Effector CD4-positive, alpha-beta T cell (primary cell): ENCODE measurements around the gene CNKSR1.
"Not testable (repeated sequence)": the region's sequence is repeated elsewhere in the genome, so short reads cannot be mapped to it uniquely, and the experiment has no call there.

ENCODE experiments used
- DNase-seq: peaks from one replicate; pipeline ENCODE4 v3.0.0-alpha.2; 2020

CNKSR1 gene

DNA sequence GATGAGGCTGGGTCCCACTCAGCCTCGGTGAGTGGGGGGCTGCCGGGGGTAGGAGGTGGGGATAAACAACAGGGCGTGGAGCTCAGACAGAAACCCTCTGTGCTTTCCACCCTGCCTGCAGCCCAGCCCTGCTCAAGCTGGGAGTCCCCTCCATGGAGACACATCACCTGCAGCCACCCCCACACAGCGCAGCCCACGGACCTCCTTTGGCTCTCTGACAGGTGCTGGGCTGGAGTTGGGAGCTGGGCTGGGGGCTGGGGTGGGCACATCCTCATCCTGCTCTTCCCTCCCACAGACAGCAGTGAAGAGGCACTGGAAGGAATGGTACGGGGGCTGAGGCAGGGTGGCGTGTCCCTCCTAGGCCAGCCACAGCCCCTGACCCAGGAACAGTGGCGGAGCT is 11.2 kb downstream of the CNKSR1 start:
- no peak for DNase-seq

DNA sequence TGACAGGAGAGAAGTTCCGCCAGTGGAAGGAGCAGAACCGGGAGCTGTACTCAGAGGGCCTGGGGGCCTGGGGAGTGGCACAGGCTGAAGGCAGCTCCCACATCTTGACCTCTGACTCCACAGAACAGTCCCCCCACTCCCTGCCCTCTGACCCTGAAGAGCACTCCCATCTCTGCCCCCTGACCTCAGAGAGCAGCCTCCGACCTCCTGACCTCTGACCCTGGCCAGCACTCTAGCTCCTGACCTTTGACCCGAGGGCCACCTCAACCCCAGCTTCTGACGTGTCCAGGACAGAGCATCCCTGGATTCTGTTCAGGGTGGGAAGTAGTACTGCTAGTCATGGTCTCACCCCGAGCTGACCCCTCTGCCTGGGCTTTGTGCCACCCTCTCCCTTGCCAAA is 12.0 kb downstream of the CNKSR1 start:
- no peak for DNase-seq

GRCh38 chr1:26189751-26190275 is 12.5 kb downstream of the CNKSR1 start:
- DNase-seq = no peak

GRCh38 chr1:26190373-26190987 is 13.2 kb downstream of the CNKSR1 start, which contains the start of gene CATSPER4:
CATSPER4 (plus strand) TSS chr1:26190602; CDS start chr1:26190628, 26 bp downstream.
- DNase-seq = no peak

DNA sequence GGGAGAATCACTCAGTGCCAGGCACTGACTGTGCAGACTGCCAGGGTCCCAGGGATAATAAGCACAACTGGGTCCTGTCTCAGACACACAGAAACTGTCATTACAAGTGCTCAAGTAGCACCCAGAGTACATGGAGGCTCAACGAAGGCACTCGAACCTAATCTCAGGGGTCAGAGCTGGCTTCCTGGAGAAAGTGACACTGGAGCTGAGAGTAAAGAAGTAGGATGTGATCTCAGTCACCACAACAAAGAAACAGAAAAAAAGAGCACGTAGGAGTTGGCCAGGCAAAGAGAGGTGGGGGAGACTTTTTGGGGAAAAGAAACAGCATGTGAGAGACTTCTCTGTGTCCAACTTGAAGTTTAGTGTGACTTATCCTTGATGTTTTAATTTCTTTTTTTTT is 14.4 kb downstream of the CNKSR1 start:
- DNase-seq = no peak

DNA sequence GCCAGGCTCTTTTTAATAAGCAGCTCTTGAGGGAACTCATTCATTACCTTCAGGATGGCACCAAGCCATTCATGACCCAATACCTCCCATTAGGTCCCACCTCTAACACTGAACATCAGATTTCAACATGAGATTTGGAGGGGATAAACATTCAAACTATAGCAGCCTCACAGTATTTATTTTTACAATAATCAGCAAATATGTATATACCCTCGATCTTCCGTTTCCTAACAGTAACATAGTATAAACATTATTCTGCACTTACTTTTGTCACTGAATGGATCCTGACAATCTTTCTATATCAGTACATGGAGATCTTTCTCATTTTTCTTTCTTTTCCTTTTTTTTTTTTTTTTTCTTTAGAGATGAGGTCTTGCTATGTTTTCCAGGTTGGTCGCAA is 18.5 kb downstream of the CNKSR1 start:
- no peak for DNase-seq

DNA sequence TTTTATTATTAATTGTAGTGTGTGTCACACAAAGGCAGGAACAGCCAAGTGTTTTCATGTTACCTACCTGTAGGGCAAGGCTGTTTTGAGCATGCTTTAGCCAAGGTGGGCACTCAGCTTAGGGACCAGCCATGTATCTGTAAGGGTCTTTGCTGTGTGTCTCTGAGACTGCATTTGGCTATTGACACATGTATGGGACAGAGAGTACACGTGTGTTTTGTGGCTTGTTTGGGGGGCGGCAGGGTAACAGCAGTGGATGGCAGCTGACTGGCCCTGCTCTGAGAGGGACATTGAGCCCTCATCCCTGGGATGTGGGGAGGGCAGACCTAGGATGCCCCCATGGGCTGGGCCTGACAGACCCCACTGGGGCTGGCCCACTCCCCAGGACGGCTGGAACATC is 20.0 kb downstream of the CNKSR1 start:
- DNase-seq = no peak

DNA sequence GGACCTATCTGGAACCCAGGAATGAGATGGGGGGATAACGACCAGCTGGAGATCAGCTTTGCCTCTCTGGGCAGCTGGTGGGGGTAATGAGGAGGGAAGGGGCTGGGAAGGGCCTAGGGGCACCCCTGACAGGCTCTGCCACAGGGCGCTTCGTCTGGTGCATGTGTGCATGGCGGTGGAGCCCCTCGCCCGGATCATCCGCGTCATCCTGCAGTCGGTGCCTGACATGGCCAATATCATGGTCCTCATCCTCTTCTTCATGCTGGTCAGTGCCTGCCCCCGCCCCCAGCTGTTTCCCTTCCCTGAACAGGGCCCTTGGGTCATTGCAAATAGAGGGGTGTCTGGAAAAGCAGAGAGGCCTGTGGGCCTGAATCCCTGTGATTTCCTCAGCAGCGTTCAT is 20.5 kb downstream of the CNKSR1 start:
- DNase-seq = no peak

- DNase-seq = no peak
These were observed 23.1 kb downstream of the CNKSR1 start for GRCh38 chr1:26200413-26200812.

GRCh38 chr1:26203642-26204318 is 26.5 kb downstream of the CNKSR1 start:
- no peak for DNase-seq

- no peak for DNase-seq
These were observed 33.0 kb downstream of the CNKSR1 start for GRCh38 chr1:26210147-26210870.

GRCh38 chr1:26212726-26213125 is 35.4 kb downstream of the CNKSR1 start:
- no peak for DNase-seq

GRCh38 chr1:26213335-26213905 is 36.1 kb downstream of the CNKSR1 start:
- DNase-seq = no peak

DNA sequence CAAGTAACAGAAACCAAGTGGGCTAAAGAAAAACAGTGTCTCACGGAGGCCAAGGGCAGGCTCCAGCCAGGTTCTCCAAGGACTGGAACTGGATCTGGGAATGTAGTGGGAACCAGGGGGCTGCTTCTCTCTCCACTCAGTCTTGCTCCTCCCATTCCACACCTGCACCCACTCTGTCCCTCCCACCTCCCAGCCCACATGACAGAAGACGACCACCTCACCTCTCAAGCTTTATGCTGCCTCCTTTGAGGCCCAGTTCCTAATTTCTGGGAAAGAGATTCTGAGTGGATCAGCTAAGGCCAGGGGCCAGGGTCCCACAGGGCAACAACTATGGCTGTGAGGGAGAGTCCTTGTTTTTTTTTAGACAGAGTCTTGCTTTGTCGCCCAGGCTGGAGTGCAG is 38.0 kb downstream of the CNKSR1 start:
- no peak for DNase-seq

DNA sequence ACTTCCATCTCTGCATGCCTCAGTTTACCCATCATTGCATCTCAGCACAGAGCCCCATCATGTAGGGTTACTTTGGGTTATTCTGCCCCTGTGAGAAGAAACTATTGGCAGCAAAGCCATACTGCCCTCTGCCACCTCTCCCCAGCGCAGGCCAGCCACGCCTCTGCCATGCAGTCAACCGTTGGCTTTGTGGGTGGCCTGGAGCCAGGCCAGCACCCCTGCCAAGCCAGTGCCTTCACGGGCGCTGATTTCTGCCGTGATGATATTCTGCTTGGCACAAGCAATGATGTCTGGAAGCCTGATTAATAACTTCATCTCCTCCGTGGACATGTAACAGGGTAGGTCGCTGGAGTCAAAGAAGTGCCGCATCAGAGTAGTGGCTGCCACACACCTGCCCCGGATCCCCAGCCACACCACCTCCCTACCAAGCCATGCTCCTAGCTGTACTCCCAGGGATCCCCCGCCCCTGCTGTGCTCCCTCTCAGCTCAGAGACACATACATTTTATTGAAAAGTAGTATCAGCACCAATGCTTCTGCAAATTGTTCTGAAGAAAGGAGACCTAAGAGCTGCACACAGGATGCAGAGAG is 41.7 kb downstream of the CNKSR1 start:
- no peak for DNase-seq

GRCh38 chr1:26220199-26220912 is 43.1 kb downstream of the CNKSR1 start:
- no peak for DNase-seq

- DNase-seq = no peak
These were observed 43.8 kb downstream of the CNKSR1 start for GRCh38 chr1:26221094-26221493.

DNA sequence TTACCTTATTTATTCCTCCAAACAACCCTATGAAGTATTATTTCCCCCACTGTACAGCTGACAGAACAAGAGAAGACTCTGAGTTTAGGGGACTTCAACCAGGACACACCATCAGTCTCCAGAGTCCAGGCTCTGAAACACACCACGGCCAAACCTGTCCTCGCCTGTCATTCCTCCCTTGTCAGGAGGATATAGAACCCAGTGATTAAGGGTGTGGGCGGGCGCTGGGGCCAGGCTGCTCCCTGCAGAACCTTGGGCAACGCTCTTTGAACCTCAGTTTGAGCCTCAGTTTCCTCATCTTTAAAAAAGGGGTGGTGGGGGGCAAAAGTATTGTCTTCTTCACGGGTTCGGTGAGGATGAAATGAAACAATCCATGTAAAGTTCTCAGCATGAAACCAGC is 47.3 kb downstream of the CNKSR1 start:
- DNase-seq = no peak

GRCh38 chr1:26225033-26225831 is 47.9 kb downstream of the CNKSR1 start:
- peak; percentile 20 for DNase-seq

DNA sequence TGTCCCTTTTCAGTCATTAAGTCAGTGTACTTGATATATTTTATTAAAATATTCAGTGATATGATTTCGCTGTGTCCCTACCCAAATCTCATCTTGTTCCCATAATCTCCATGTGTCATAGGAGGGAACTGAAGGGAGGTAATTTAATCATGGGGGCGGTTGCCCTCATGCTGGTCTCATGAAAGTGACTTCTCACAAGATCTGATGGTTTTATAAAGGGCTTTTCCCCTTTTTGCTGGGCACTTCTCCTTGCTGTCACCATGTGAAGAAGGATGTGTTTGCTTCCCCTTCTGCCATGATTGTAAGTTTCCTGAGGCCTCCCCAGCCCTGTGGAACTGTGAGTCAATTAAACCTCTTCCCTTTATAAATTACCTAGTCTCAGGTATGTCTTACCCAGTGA is 53.4 kb downstream of the CNKSR1 start:
- DNase-seq = not testable (repeated sequence)

DNA sequence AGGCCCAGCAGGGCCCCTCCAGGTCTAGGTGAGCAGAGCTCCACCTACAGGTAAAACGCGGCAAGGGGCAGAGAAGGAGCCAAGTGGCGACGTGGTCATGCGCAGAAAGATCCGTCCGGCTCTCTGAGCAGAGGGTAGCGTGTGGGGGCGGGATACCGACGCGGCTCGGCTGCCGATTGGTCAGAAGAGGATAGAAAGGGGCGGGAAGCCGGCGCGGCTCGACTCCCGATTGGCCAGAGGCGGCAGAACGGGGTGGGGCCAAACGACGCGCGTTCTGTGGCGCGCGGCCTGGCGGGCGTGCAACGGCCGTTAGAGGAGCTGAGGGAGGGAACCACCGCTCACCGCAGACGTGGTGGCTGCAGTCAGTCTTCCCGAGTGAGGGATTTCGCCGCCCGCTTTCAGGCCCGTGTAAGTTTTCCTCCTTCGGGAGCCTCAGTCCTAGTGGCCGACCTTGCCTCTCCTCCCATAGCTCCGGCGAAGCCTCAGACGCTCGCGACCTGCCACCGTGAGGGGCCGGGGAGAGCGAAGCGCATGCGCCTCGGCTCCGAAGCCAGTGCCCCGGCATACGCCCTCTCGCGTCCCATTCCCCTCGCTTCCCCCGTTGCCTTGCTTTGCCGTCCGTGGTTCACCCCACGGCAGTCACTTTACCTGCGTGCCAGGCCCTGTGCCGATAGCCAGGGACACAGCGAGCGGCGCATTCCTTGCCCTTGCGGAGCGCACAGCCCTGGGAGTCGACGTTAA is 56.8 kb downstream of the CNKSR1 start, which contains the start of gene CEP85:
TSS of gene CEP85 (plus strand) at position 298 of the 741 bp plus-strand sequence. CDS start 5,584 bp downstream, outside the sequence.
- DNase-seq = peak; percentile 98
